Osteoblast (primary cell): ENCODE data around the gene ARHGAP28. TPM values are rescaled to one million over a fixed set of nuclear protein-coding genes. Genes with fewer than 3 reads are reported as not detected.

Source experiments
- DNase-seq: peaks from one replicate; pipeline ENCODE4 v3.0.0; 2011; ENCODE audit warnings: low spot score, mixed read lengths; ENCODE audit not compliant: insufficient read length; ENCODE audit errors: missing footprints
- H2AFZ ChIP-seq: 2 replicates; pipeline ENCODE4 v1.6.0; 2011; ENCODE audit warnings: mild to moderate bottlenecking, low read length
- H3K27ac ChIP-seq: 2 replicates; pipeline ENCODE4 v1.5.1; 2011; ENCODE audit warnings: mild to moderate bottlenecking, low read depth, low read length, moderate library complexity
- H3K27me3 ChIP-seq: 2 replicates; pipeline ENCODE4 v1.6.0; 2012; ENCODE audit warnings: mild to moderate bottlenecking, control low read depth, inconsistent platforms, low read length, moderate library complexity; ENCODE audit not compliant: insufficient read depth
- H3K36me3 ChIP-seq: 2 replicates; pipeline ENCODE4 v1.5.1; 2011; ENCODE audit warnings: mild to moderate bottlenecking, low read length, control low read depth, moderate library complexity; ENCODE audit not compliant: insufficient read depth
- H3K4me1 ChIP-seq: 2 replicates; pipeline ENCODE4 v1.5.1; 2011; ENCODE audit warnings: mild to moderate bottlenecking, low read length, control low read depth, moderate library complexity; ENCODE audit not compliant: insufficient read depth
- H3K4me2 ChIP-seq: 2 replicates; pipeline ENCODE4 v1.6.0; 2011; ENCODE audit warnings: mild to moderate bottlenecking, low read length; ENCODE audit not compliant: insufficient read depth
- H3K4me3 ChIP-seq: fragments of 200-600 bp; sonication (generic); 3 replicates; pipeline ENCODE4 v1.5.1; 2012; ENCODE audit warnings: mild to moderate bottlenecking, low read length, inconsistent platforms; ENCODE audit not compliant: insufficient read depth
- H3K79me2 ChIP-seq: 2 replicates; pipeline ENCODE4 v1.6.0; 2012; ENCODE audit warnings: mild to moderate bottlenecking, low read length, control low read depth, inconsistent platforms; ENCODE audit not compliant: insufficient read depth
- H3K9me3 ChIP-seq: 2 replicates; pipeline ENCODE4 v1.5.1; 2011; ENCODE audit warnings: low read depth, low read length, control low read depth
- H4K20me1 ChIP-seq: 2 replicates; pipeline ENCODE4 v1.6.0; 2012; ENCODE audit warnings: mild to moderate bottlenecking, low read length, control low read depth; ENCODE audit not compliant: insufficient read depth
- CTCF ChIP-seq: IDR thresholded peaks from 2 replicates; pipeline ENCODE4 v1.5.1; 2011; ENCODE audit warnings: mild to moderate bottlenecking, low read depth, low read length, moderate library complexity; ENCODE audit errors: extremely low read depth
- total RNA-seq: library from RNA; depleted of rRNA; stranded (reverse); fragments of >200 nt; gene quantifications from 2 replicates; pipeline ENCODE4 v1.2.3, GENCODE V29; 2012

Gene ARHGAP28
- total RNA-seq, 1 donor: 23.9 TPM

GRCh38 chr18:6954501-6954900, 225.0 kb downstream of the ARHGAP28 start:
- H3K4me2 ChIP-seq: no peak overlapping the region
- H3K36me3 ChIP-seq: peaks cover 3% of the 10 kb centered on the region
- H3K27me3 ChIP-seq: no peaks in the 10 kb centered on the region
- H3K4me1 ChIP-seq: no peaks in the 10 kb centered on the region
- no peak overlapping the region for H3K27ac ChIP-seq
- no peaks in the 10 kb centered on the region for H4K20me1 ChIP-seq
- H3K79me2 ChIP-seq: no peaks in the 10 kb centered on the region
- no peak for TF ChIP-seq CTCF
- DNase-seq: no peak
- no peaks in the 10 kb centered on the region for H3K9me3 ChIP-seq
- no peak overlapping the region for H3K4me3 ChIP-seq
- no peak overlapping the region for H2AFZ ChIP-seq

GRCh38 chr18:6955304-6955703, 225.8 kb downstream of the ARHGAP28 start:
- no peaks in the 10 kb centered on the region for H3K27me3 ChIP-seq
- H3K79me2 ChIP-seq: no peaks in the 10 kb centered on the region
- H3K4me3 ChIP-seq: no peak overlapping the region

GRCh38 chr18:6956495-6956894, 227.0 kb downstream of the ARHGAP28 start:
- no peak for TF ChIP-seq CTCF
- H3K36me3 ChIP-seq: peaks cover 6% of the 10 kb centered on the region
- H3K4me3 ChIP-seq: no peak overlapping the region
- no peaks in the 10 kb centered on the region for H4K20me1 ChIP-seq
- no peaks in the 10 kb centered on the region for H3K9me3 ChIP-seq
- no peak overlapping the region for H3K27ac ChIP-seq
- DNase-seq: no peak
- H3K4me1 ChIP-seq: peaks cover 4% of the 10 kb centered on the region
- no peak overlapping the region for H3K4me2 ChIP-seq
- H3K27me3 ChIP-seq: no peaks in the 10 kb centered on the region
- no peak overlapping the region for H2AFZ ChIP-seq
- no peaks in the 10 kb centered on the region for H3K79me2 ChIP-seq

More at GRCh38 chr18:6955304-6955703, 225.8 kb downstream of the ARHGAP28 start:
- Histone ChIP-seq H4K20me1 (no peaks in the 10 kb centered on the region), H3K27ac (no peak overlapping the region), H3K9me3 (no peaks in the 10 kb centered on the region), H3K4me1 (no peaks in the 10 kb centered on the region), H3K4me2 (no peak overlapping the region), H3K36me3 (peaks cover 3% of the 10 kb centered on the region), H2AFZ (no peak overlapping the region)
- TF ChIP-seq CTCF: no peak
- DNase-seq: no peak

- TF ChIP-seq CTCF: no peak
- H3K27ac ChIP-seq: no peak overlapping the region
- no peak overlapping the region for H2AFZ ChIP-seq
- H3K36me3 ChIP-seq: peaks cover 6% of the 10 kb centered on the region
- H3K4me2 ChIP-seq: no peak overlapping the region
- no peaks in the 10 kb centered on the region for H3K9me3 ChIP-seq
- no peaks in the 10 kb centered on the region for H3K79me2 ChIP-seq
- H3K4me3 ChIP-seq: no peak overlapping the region
- H3K27me3 ChIP-seq: no peaks in the 10 kb centered on the region
- no peak for DNase-seq
- peaks cover 4% of the 10 kb centered on the region for H3K4me1 ChIP-seq
- H4K20me1 ChIP-seq: no peaks in the 10 kb centered on the region
Observed at GRCh38 chr18:6956999-6957398, 227.5 kb downstream of the ARHGAP28 start.
